KMS-11 (cell line): ENCODE results near the gene FKBP5.
A peak's percentile ranks its signal among the peaks of the same experiment; 100 is the strongest.
"Not testable (repeated sequence)": the region's sequence is repeated elsewhere in the genome, so short reads cannot be mapped to it uniquely, and the experiment has no call there.

ENCODE experiments used
- H2AFZ ChIP-seq: fragments of 200-600 bp; sonication (generic); 2 replicates; pipeline ENCODE4 v1.6.1; 2016; ENCODE audit warnings: antibody characterized with exemption, mixed run types, low read depth
- H3K27ac ChIP-seq: fragments of 200-600 bp; sonication (generic); 2 replicates; pipeline ENCODE4 v1.6.1; 2016; ENCODE audit warnings: mild to moderate bottlenecking, mixed run types
- H3K27me3 ChIP-seq: fragments of 200-600 bp; sonication (generic); 2 replicates; pipeline ENCODE4 v1.6.1; 2017; ENCODE audit warnings: mild to moderate bottlenecking, low read depth, mixed run types, moderate library complexity; ENCODE audit not compliant: insufficient read depth
- H3K36me3 ChIP-seq: fragments of 200-600 bp; sonication (generic); 2 replicates; pipeline ENCODE4 v1.6.1; 2017; ENCODE audit warnings: mild to moderate bottlenecking, mixed run types; ENCODE audit not compliant: insufficient read depth
- H3K4me1 ChIP-seq: fragments of 200-600 bp; sonication (generic); 2 replicates; pipeline ENCODE4 v1.6.1; 2016; ENCODE audit warnings: mild to moderate bottlenecking, low read depth, mixed run types; ENCODE audit not compliant: poor library complexity, severe bottlenecking
- H3K4me2 ChIP-seq: fragments of 200-600 bp; sonication (generic); 2 replicates; pipeline ENCODE4 v1.7.0; 2016; ENCODE audit warnings: mild to moderate bottlenecking, mixed run types
- H3K4me3 ChIP-seq: fragments of 200-600 bp; sonication (generic); IDR thresholded peaks from 2 replicates; pipeline ENCODE4 v1.6.1; 2017; ENCODE audit warnings: low read depth, low read length, mixed read lengths; ENCODE audit not compliant: insufficient read depth
- H3K79me2 ChIP-seq: fragments of 200-600 bp; sonication (generic); 2 replicates; pipeline ENCODE4 v1.6.1; 2016; ENCODE audit warnings: low read depth, mixed run types; ENCODE audit not compliant: insufficient read depth
- H3K9ac ChIP-seq: fragments of 200-600 bp; sonication (generic); 2 replicates; pipeline ENCODE4 v1.6.1; 2016; ENCODE audit warnings: mild to moderate bottlenecking, mixed run types
- H4K20me1 ChIP-seq: fragments of 200-600 bp; sonication (generic); 2 replicates; pipeline ENCODE4 v1.6.1; 2016; ENCODE audit warnings: mild to moderate bottlenecking, mixed run types; ENCODE audit not compliant: insufficient read depth
- CTCF ChIP-seq: fragments of 200-600 bp; sonication (generic); conservative IDR thresholded peaks from 2 replicates; pipeline ENCODE4 v1.6.1; 2017; ENCODE audit warnings: low read depth, mild to moderate bottlenecking, antibody characterized with exemption, low read length, moderate library complexity, mixed read lengths

FKBP5 gene

GRCh38 chr6:35735452-35735851 lies 46.7 kb upstream of the FKBP5 start:
- no peak overlapping the region for H3K4me3 ChIP-seq
- H3K27ac ChIP-seq = no peak overlapping the region
- TF ChIP-seq CTCF = no peak
- H3K4me1 ChIP-seq = peaks cover 55% of the 10 kb centered on the region
- no peaks in the 10 kb centered on the region for H3K27me3 ChIP-seq
- no peaks in the 10 kb centered on the region for H3K36me3 ChIP-seq
- no peaks in the 10 kb centered on the region for H3K79me2 ChIP-seq
- H3K4me2 ChIP-seq = no peak overlapping the region
- no peak overlapping the region for H3K9ac ChIP-seq
- no peak overlapping the region for H2AFZ ChIP-seq
- H4K20me1 ChIP-seq = no peaks in the 10 kb centered on the region

- not testable (repeated sequence) for H3K27ac ChIP-seq, H3K4me3 ChIP-seq, H2AFZ ChIP-seq, H3K27me3 ChIP-seq, H3K4me2 ChIP-seq, H3K79me2 ChIP-seq, H3K9ac ChIP-seq, H4K20me1 ChIP-seq, H3K36me3 ChIP-seq
- peaks cover 59% of the 10 kb centered on the region for H3K4me1 ChIP-seq
Measured at GRCh38 chr6:35734319-35734718, 45.6 kb upstream of the FKBP5 start.

- no peaks in the 10 kb centered on the region for H3K27me3 ChIP-seq
- no peaks in the 10 kb centered on the region for H3K79me2 ChIP-seq
- no peak overlapping the region for H2AFZ ChIP-seq
- H3K4me2 ChIP-seq = no peak overlapping the region
- peaks cover 63% of the 10 kb centered on the region for H3K4me1 ChIP-seq
- H3K36me3 ChIP-seq = no peaks in the 10 kb centered on the region
- TF ChIP-seq CTCF = no peak
- H3K9ac ChIP-seq = no peak overlapping the region
- no peak overlapping the region for H3K27ac ChIP-seq
- H4K20me1 ChIP-seq = no peaks in the 10 kb centered on the region
- H3K4me3 ChIP-seq = no peak overlapping the region
Measured at GRCh38 chr6:35733633-35734032, 44.9 kb upstream of the FKBP5 start.

- H3K79me2 ChIP-seq = no peaks in the 10 kb centered on the region
- H3K36me3 ChIP-seq = no peaks in the 10 kb centered on the region
- H3K4me1 ChIP-seq = peaks cover 67% of the 10 kb centered on the region
- peak overlapping the region; percentile 96 for H3K27ac ChIP-seq
- H2AFZ ChIP-seq = peak overlapping the region; percentile 82
- TF ChIP-seq CTCF = no peak
- H3K27me3 ChIP-seq = no peaks in the 10 kb centered on the region
- peak overlapping the region; percentile 86 for H3K9ac ChIP-seq
- no peaks in the 10 kb centered on the region for H4K20me1 ChIP-seq
- peak overlapping the region; percentile 77 for H3K4me2 ChIP-seq
- no peak overlapping the region for H3K4me3 ChIP-seq
Measured at GRCh38 chr6:35731736-35732532, 43.2 kb upstream of the FKBP5 start.

GRCh38 chr6:35731414-35731735 lies 42.7 kb upstream of the FKBP5 start:
- Histone ChIP-seq H3K9ac (peak overlapping the region; percentile 86), H4K20me1 (no peaks in the 10 kb centered on the region), H2AFZ (peak overlapping the region; percentile 82), H3K4me3 (no peak overlapping the region), H3K4me1 (peaks cover 72% of the 10 kb centered on the region), H3K36me3 (no peaks in the 10 kb centered on the region), H3K79me2 (no peaks in the 10 kb centered on the region), H3K27ac (peak overlapping the region; percentile 96), H3K4me2 (peak overlapping the region; percentile 77), H3K27me3 (no peaks in the 10 kb centered on the region)
- no peak for TF ChIP-seq CTCF
